HepG2 (cell line): Measurements from ENCODE around the gene ANXA9. TPM values are rescaled to one million over a fixed set of nuclear protein-coding genes. Genes with fewer than 3 reads are reported as not detected.

ENCODE experiments used
- BCL3 ChIP-seq: sonication (generic); formaldehyde crosslinking; IDR thresholded peaks from 2 replicates; pipeline ENCODE4 v1.5.1; 2020; ENCODE audit warnings: mild to moderate bottlenecking, missing genetic modification reagents, moderate library complexity
- CEBPG ChIP-seq: IDR thresholded peaks from 2 replicates; pipeline ENCODE4 v1.6.1; 2016
- FOXK2 ChIP-seq: fragments of 450-650 bp; IDR thresholded peaks from 2 replicates; pipeline ENCODE4 v1.6.1; 2016
- GATAD2A ChIP-seq: IDR thresholded peaks from 2 replicates; pipeline ENCODE4 v1.6.1; 2016
- HNRNPK ChIP-seq: fragments of 200-400 bp; formaldehyde crosslinking; IDR thresholded peaks from 2 replicates; pipeline ENCODE4 v1.6.1; 2018; ENCODE audit warnings: low read length, low read depth, moderate library complexity, mild to moderate bottlenecking; ENCODE audit not compliant: poor library complexity, severe bottlenecking
- PBX2 ChIP-seq: IDR thresholded peaks from 2 replicates; pipeline ENCODE4 v1.6.1; 2016; ENCODE audit warnings: control low read depth
- SNAPC2 ChIP-seq: sonication (generic); formaldehyde crosslinking; IDR thresholded peaks from 2 replicates; pipeline ENCODE4 v1.8.1; 2022; ENCODE audit warnings: mild to moderate bottlenecking, missing genetic modification reagents
- ZBTB10 ChIP-seq: sonication (generic); formaldehyde crosslinking; IDR thresholded peaks from 2 replicates; pipeline ENCODE4 v1.4.0; 2020; ENCODE audit warnings: missing genetic modification reagents, borderline replicate concordance
- ZFX ChIP-seq: sonication (generic); formaldehyde crosslinking; IDR thresholded peaks from 2 replicates; pipeline ENCODE4 v1.4.0; 2020; ENCODE audit warnings: mild to moderate bottlenecking, low read depth, missing genetic modification reagents, moderate library complexity
- ZMAT5 ChIP-seq: sonication (generic); formaldehyde crosslinking; IDR thresholded peaks from 2 replicates; pipeline ENCODE4 v1.5.0; 2020; ENCODE audit warnings: mild to moderate bottlenecking, low read depth, missing genetic modification reagents, borderline replicate concordance
- ZNF441 ChIP-seq: sonication (generic); formaldehyde crosslinking; IDR thresholded peaks from 2 replicates; pipeline ENCODE4 v1.7.0; 2021; ENCODE audit warnings: missing genetic modification reagents, borderline replicate concordance
- ZNF451 ChIP-seq: sonication (generic); formaldehyde crosslinking; IDR thresholded peaks from 2 replicates; pipeline ENCODE4 v1.5.0; 2020; ENCODE audit warnings: mild to moderate bottlenecking, missing genetic modification reagents
- ZNF543 ChIP-seq: sonication (generic); formaldehyde crosslinking; IDR thresholded peaks from 2 replicates; pipeline ENCODE4 v1.4.0; 2020; ENCODE audit warnings: mild to moderate bottlenecking, missing genetic modification reagents
- ZNF691 ChIP-seq: sonication (generic); formaldehyde crosslinking; IDR thresholded peaks from 2 replicates; pipeline ENCODE4 v1.4.0; 2020; ENCODE audit warnings: missing genetic modification reagents, low read depth, mild to moderate bottlenecking, borderline replicate concordance
- polyA plus RNA-seq, 8 experiments: library from polyadenylated mRNA; depleted of rRNA in 3 of 8; stranded (reverse) in 7 of 8; unstranded in 1 of 8; fragments of >200 nt; fragmentation: Illumina TruSeq in 4 of 8; extraction: Trizol in 4 of 8; gene quantifications; 2 replicates each; pipeline versions ENCODE4 v1.2.1 to v1.2.3, GENCODE V29; 2011 to 2016; ENCODE audit warnings: low read depth in 4 of 8, missing spikeins in 1 of 8, mixed read lengths in 1 of 8; ENCODE audit not compliant: insufficient read depth in 1 of 8
- total RNA-seq, 5 experiments: library from RNA; depleted of rRNA; stranded (reverse); fragments of >200 nt; fragmentation: Illumina TruSeq; extraction: Trizol; gene quantifications; 2 replicates each; pipeline ENCODE4 v1.2.3, GENCODE V29; 2016; ENCODE audit warnings: low read depth in 1 of 5
- TF ChIP-seq, protein P1 (sequence below): sonication (generic); formaldehyde crosslinking; IDR thresholded peaks from 2 replicates; pipeline ENCODE4 v1.5.1; 2020; ENCODE audit warnings: missing genetic modification reagents, mild to moderate bottlenecking, borderline replicate concordance
- TF ChIP-seq, protein P2 (sequence below): IDR thresholded peaks from 2 replicates; pipeline ENCODE4 v1.6.1; 2018; ENCODE audit warnings: missing genetic modification reagents

The ANXA9 gene
- total and polyA plus RNA-seq, 2 of the 13 experiments (the other 11 are each of a cell fraction or from before 2014, with no cell fraction given): 13.3 to 23.9 TPM

DNA sequence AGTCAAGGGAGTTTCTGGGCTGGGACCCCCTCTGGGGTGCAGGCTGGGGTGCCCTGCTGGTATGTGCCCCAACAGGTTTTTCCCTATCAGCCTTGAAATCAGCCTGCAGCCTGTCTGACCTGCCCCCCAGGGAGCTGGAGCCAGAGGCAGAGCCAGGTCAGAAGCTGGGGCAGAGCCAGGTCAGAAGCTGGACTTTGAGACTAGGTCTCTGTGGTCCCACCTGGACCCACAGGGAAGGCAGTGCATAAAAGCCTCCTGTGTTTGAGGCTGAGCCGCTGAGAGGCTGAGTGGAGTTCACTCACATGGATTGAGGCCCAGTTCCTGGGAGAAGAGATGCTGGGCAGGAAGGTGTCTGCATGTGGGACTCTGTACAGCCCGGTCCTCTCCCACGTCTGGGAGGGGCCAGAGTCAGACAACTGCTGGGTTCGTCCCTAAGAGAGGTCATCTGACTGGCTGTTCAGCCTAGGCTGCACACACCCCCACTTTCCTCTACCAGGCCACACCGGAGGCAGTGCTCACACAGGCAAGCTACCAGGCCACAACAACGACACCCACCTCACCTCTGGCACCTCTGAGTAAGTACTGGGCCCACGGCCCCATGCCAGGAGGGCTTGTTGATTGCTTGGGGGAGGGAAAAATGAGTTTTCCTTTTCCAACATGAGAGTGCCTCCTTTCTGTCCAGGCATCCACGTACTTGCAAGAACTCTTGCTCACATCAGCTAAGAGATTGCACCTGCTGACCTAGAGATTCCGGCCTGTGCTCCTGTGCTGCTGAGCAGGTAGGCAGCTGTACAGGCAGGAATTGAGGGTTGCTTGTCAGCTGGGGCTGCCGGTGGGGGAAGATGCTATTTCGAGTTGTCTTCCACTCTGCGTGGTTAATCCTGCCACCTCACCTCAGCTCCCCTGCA is at the start of gene ANXA9 (continued):
- TF ChIP-seq ZBTB10 (CRISPR knock-in tag) (peak; percentile 97), BCL3 (CRISPR knock-in tag) (no peak; the same call in 1 of the 2 replicates), HNRNPK (no peak), ZNF691 (CRISPR knock-in tag) (peak; percentile 75; the same call in 1 of the 2 replicates), PBX2 (CRISPR knock-in tag) (no peak), GATAD2A (CRISPR knock-in tag) (peak; percentile 86), ZFX (CRISPR knock-in tag) (peak; percentile 95), CEBPG (CRISPR knock-in tag) (0 out of 2 replicates have a peak, but pooled peaks have one; percentile 6), ZNF441 (peak; percentile 48; the same call in 1 of the 2 replicates), ZNF451 (CRISPR knock-in tag) (no peak; the same call in 1 of the 2 replicates), ZMAT5 (CRISPR knock-in tag) (no peak), SNAPC2 (CRISPR knock-in tag) (no peak), FOXK2 (no peak), ZNF543 (CRISPR knock-in tag) (peak; percentile 81)
- TF ChIP-seq, protein P1, sequence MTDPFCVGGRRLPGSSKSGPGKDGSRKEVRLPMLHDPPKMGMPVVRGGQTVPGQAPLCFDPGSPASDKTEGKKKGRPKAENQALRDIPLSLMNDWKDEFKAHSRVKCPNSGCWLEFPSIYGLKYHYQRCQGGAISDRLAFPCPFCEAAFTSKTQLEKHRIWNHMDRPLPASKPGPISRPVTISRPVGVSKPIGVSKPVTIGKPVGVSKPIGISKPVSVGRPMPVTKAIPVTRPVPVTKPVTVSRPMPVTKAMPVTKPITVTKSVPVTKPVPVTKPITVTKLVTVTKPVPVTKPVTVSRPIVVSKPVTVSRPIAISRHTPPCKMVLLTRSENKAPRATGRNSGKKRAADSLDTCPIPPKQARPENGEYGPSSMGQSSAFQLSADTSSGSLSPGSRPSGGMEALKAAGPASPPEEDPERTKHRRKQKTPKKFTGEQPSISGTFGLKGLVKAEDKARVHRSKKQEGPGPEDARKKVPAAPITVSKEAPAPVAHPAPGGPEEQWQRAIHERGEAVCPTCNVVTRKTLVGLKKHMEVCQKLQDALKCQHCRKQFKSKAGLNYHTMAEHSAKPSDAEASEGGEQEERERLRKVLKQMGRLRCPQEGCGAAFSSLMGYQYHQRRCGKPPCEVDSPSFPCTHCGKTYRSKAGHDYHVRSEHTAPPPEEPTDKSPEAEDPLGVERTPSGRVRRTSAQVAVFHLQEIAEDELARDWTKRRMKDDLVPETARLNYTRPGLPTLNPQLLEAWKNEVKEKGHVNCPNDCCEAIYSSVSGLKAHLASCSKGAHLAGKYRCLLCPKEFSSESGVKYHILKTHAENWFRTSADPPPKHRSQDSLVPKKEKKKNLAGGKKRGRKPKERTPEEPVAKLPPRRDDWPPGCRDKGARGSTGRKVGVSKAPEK: 0 out of 2 replicates have a peak, but pooled peaks have one; percentile 48
- TF ChIP-seq, protein P2, sequence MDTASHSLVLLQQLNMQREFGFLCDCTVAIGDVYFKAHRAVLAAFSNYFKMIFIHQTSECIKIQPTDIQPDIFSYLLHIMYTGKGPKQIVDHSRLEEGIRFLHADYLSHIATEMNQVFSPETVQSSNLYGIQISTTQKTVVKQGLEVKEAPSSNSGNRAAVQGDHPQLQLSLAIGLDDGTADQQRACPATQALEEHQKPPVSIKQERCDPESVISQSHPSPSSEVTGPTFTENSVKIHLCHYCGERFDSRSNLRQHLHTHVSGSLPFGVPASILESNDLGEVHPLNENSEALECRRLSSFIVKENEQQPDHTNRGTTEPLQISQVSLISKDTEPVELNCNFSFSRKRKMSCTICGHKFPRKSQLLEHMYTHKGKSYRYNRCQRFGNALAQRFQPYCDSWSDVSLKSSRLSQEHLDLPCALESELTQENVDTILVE (CRISPR knock-in tag): peak; percentile 30; the same call in 1 of the 2 replicates
